H1 (cell line): ENCODE data around the gene ZNF808. TPM values are rescaled to one million over a fixed set of nuclear protein-coding genes. Genes with fewer than 3 reads are reported as not detected.

Experiments used
- CTCF ChIA-PET: fragments of 300-600 bp; sonication (Branson Sonifier 250); formaldehyde crosslinking; loops from one replicate; lab custom pipeline; 2021; ENCODE audit not compliant: partially characterized antibody; lab: Charles Lee
- POLR2A ChIA-PET: fragments of 300-600 bp; sonication (Branson Sonifier 250); formaldehyde crosslinking; loops from one replicate; lab custom pipeline; 2021; ENCODE audit warnings: inconsistent platforms; ENCODE audit not compliant: partially characterized antibody; lab: Charles Lee
- DNase-seq, 2 experiments: peaks; one replicate each; pipeline versions ENCODE4 v3.0.0 to v3.0.0-alpha.2; 2010 to 2022; ENCODE audit warnings: low spot score in 2 of 2, low read depth in 1 of 2, mixed read lengths in 1 of 2
- FAIRE-seq: peaks from 2 replicates; lab custom pipeline; 2011; peaks lifted over from hg19 to GRCh38; lab: Jason Lieb, UNC
- H2AFZ ChIP-seq: 2 replicates; pipeline ENCODE4 v1.8.1; 2012; ENCODE audit warnings: low read length, inconsistent platforms
- H2AK5ac ChIP-seq: 2 replicates; pipeline ENCODE4 v1.6.1; 2013; ENCODE audit warnings: low read depth, low read length
- H2BK120ac ChIP-seq: replicated peaks from 2 replicates; pipeline ENCODE3; 2013; ENCODE audit warnings: low read depth, low read length, inconsistent platforms
- H2BK12ac ChIP-seq: 2 replicates; pipeline ENCODE4 v1.6.1; 2013; ENCODE audit warnings: low read depth, low read length
- H2BK15ac ChIP-seq: 2 replicates; pipeline ENCODE4 v1.6.1; 2013; ENCODE audit warnings: low read length
- H2BK20ac ChIP-seq: 2 replicates; pipeline ENCODE4 v1.6.1; 2013; ENCODE audit warnings: low read length
- H2BK5ac ChIP-seq: 2 replicates; pipeline ENCODE4 v1.6.1; 2013; ENCODE audit warnings: low read depth, low read length
- H3K14ac ChIP-seq: 2 replicates; pipeline ENCODE4 v1.6.1; 2013; ENCODE audit warnings: inconsistent platforms; ENCODE audit not compliant: insufficient read length
- H3K18ac ChIP-seq: 2 replicates; pipeline ENCODE4 v1.6.1; 2013; ENCODE audit warnings: low read length; ENCODE audit errors: extremely low read depth
- H3K23ac ChIP-seq: 2 replicates; pipeline ENCODE4 v1.6.1; 2013; ENCODE audit warnings: inconsistent platforms; ENCODE audit not compliant: insufficient read length
- H3K23me2 ChIP-seq: 2 replicates; pipeline ENCODE4 v1.6.1; 2013; ENCODE audit warnings: low read depth, low read length
- H3K27ac ChIP-seq: 2 replicates; pipeline ENCODE4 v1.6.1; 2011; ENCODE audit warnings: low read depth, low read length, inconsistent platforms
- H3K27me3 ChIP-seq, 4 experiments: replicated peaks in 1 of 4; 1 replicate in 1 of 4; 2 replicates in 3 of 4; pipeline versions ENCODE4 v1.6.1 to v1.8.1; 2011 to 2013; ENCODE audit warnings: low read length in 3 of 4, mild to moderate bottlenecking in 3 of 4, inconsistent platforms in 2 of 4, mixed read lengths in 2 of 4, moderate library complexity in 1 of 4; ENCODE audit not compliant: control insufficient read depth in 3 of 4, insufficient read depth in 3 of 4; ENCODE audit errors: extremely low read depth in 1 of 4
- H3K36me3 ChIP-seq, 4 experiments: 2 replicates each; pipeline versions ENCODE4 v1.6.1 to v1.8.1; 2011 to 2013; ENCODE audit warnings: mild to moderate bottlenecking in 4 of 4, low read length in 3 of 4, moderate library complexity in 2 of 4, control low read depth in 1 of 4, inconsistent platforms in 1 of 4; ENCODE audit not compliant: insufficient read depth in 4 of 4, control insufficient read depth in 2 of 4
- H3K4ac ChIP-seq: replicated peaks from 2 replicates; pipeline ENCODE3; 2013; ENCODE audit warnings: low read length, low read depth, mixed read lengths, inconsistent platforms; ENCODE audit not compliant: insufficient read length
- H3K4me1 ChIP-seq, 4 experiments: replicated peaks in 1 of 4; 1 replicate in 1 of 4; 2 replicates in 3 of 4; pipeline versions ENCODE4 v1.6.1 to v1.8.1; 2011 to 2013; ENCODE audit warnings: low read length in 3 of 4, inconsistent platforms in 2 of 4, mixed read lengths in 1 of 4; ENCODE audit not compliant: insufficient read depth in 4 of 4, control insufficient read depth in 3 of 4
- H3K4me2 ChIP-seq, 2 experiments: 2 replicates each; pipeline versions ENCODE4 v1.6.1 to v1.8.1; 2011 to 2013; ENCODE audit warnings: low read depth in 2 of 2, low read length in 2 of 2, control low read depth in 1 of 2, inconsistent platforms in 1 of 2, mild to moderate bottlenecking in 1 of 2; ENCODE audit not compliant: insufficient read depth in 1 of 2
- H3K4me3 ChIP-seq, 4 experiments: fragments of 200-600, 300-600 bp in 1 of 4; sonication (generic), shearing (Covaris generic), sonication (Bioruptor Twin) in 1 of 4; 2 replicates each; pipeline versions ENCODE4 v1.5.1 to v1.8.1; 2011 to 2016; ENCODE audit warnings: low read length in 4 of 4, low read depth in 3 of 4, control low read depth in 2 of 4, inconsistent platforms in 2 of 4, mild to moderate bottlenecking in 2 of 4, mixed read lengths in 1 of 4, moderate library complexity in 1 of 4; ENCODE audit not compliant: insufficient read depth in 2 of 4; ENCODE audit errors: extremely low read depth in 1 of 4
- H3K56ac ChIP-seq: replicated peaks from 2 replicates; pipeline ENCODE3; 2013; ENCODE audit warnings: low read depth, mild to moderate bottlenecking, mixed read lengths, low read length, inconsistent platforms; ENCODE audit not compliant: insufficient read length
- H3K79me1 ChIP-seq: 2 replicates; pipeline ENCODE4 v1.6.1; 2013; ENCODE audit warnings: low read depth, low read length, control low read depth
- H3K79me2 ChIP-seq, 2 experiments: 2 replicates each; pipeline versions ENCODE4 v1.6.1 to v1.8.1; 2012 to 2013; ENCODE audit warnings: low read length in 2 of 2, mild to moderate bottlenecking in 2 of 2, inconsistent platforms in 1 of 2; ENCODE audit not compliant: insufficient read depth in 2 of 2, control insufficient read depth in 1 of 2
- H3K9ac ChIP-seq, 4 experiments: replicated peaks in 1 of 4; 1 replicate in 1 of 4; 2 replicates in 3 of 4; pipeline versions ENCODE4 v1.6.1 to v1.8.1; 2011 to 2013; ENCODE audit warnings: low read depth in 3 of 4, low read length in 3 of 4, control low read depth in 2 of 4, mild to moderate bottlenecking in 2 of 4, moderate library complexity in 2 of 4, inconsistent platforms in 1 of 4; ENCODE audit errors: extremely low read depth in 1 of 4
- H3K9me3 ChIP-seq, 2 experiments: 2 replicates each; pipeline versions ENCODE4 v1.6.1 to v1.8.1; 2012 to 2013; ENCODE audit warnings: mild to moderate bottlenecking in 2 of 2, moderate library complexity in 2 of 2, control low read depth in 1 of 2, inconsistent platforms in 1 of 2, low read depth in 1 of 2, low read length in 1 of 2, mixed read lengths in 1 of 2; ENCODE audit not compliant: insufficient read depth in 2 of 2
- H4K20me1 ChIP-seq, 2 experiments: replicated peaks in 1 of 2; 2 replicates each; pipeline versions ENCODE3 to v1.8.1; 2011 to 2013; ENCODE audit warnings: inconsistent platforms in 2 of 2, low read length in 2 of 2, mild to moderate bottlenecking in 1 of 2; ENCODE audit not compliant: insufficient read depth in 2 of 2, control insufficient read depth in 1 of 2
- H4K5ac ChIP-seq: 2 replicates; pipeline ENCODE4 v1.6.1; 2013; ENCODE audit warnings: low read length, low read depth, mixed read lengths, inconsistent platforms; ENCODE audit not compliant: insufficient read length
- H4K8ac ChIP-seq: 2 replicates; pipeline ENCODE4 v1.8.0; 2013; ENCODE audit warnings: mild to moderate bottlenecking, moderate library complexity, low read length, inconsistent platforms; ENCODE audit not compliant: insufficient read depth; ENCODE audit errors: extremely low read depth
- H4K91ac ChIP-seq: replicated peaks from 2 replicates; pipeline ENCODE3; 2013; ENCODE audit warnings: low read length, mixed read lengths, inconsistent platforms; ENCODE audit not compliant: insufficient read length
- BACH1 ChIP-seq: IDR thresholded peaks from 2 replicates; pipeline ENCODE4 v1.6.1; 2012; ENCODE audit warnings: low read length, improper control_type of control experiment
- KDM1A ChIP-seq: fragments of 200-600, 300-600 bp; sonication (generic); IDR thresholded peaks from 2 replicates; pipeline ENCODE4 v1.7.1; 2016; ENCODE audit warnings: mild to moderate bottlenecking, low read length, borderline replicate concordance
- MAX ChIP-seq: IDR thresholded peaks from 2 replicates; pipeline ENCODE4 v1.6.1; 2012; ENCODE audit warnings: inconsistent platforms
- POU5F1 ChIP-seq: IDR thresholded peaks from 2 replicates; pipeline ENCODE4 v1.6.1; 2011; ENCODE audit warnings: low read depth, mild to moderate bottlenecking, low read length, moderate library complexity
- SAP30 ChIP-seq: fragments of 300-600 bp; sonication (generic); IDR thresholded peaks from 2 replicates; pipeline ENCODE4 v1.7.1; 2012; ENCODE audit warnings: low read length, moderate library complexity, mild to moderate bottlenecking, inconsistent platforms; ENCODE audit not compliant: insufficient read depth, insufficient replicate concordance
- SIRT6 ChIP-seq: IDR thresholded peaks from one replicate; pipeline ENCODE4 v1.7.1; 2012; ENCODE audit warnings: low read length, inconsistent platforms
- TCF12 ChIP-seq: IDR thresholded peaks from 2 replicates; pipeline ENCODE4 v1.6.1; 2011; ENCODE audit warnings: low read depth, mild to moderate bottlenecking, low read length
- YY1 ChIP-seq: IDR thresholded peaks from 2 replicates; pipeline ENCODE4 v1.6.1; 2011; ENCODE audit warnings: low read depth, mild to moderate bottlenecking, low read length
- WGBS, 2 experiments: shearing (Covaris generic) in 1 of 2; methylation state at CpG; one replicate each; pipeline versions ENCODE4 v1.1.6 to v1.1.7; 2013 to 2015; ENCODE audit warnings: low lambda C conversion rate in 2 of 2, mixed read lengths in 2 of 2, inconsistent platforms in 1 of 2, low coverage in 1 of 2, missing lambda C conversion rate in 1 of 2; ENCODE audit not compliant: insufficient replicate concordance in 2 of 2, insufficient coverage in 1 of 2, insufficient read length in 1 of 2; ENCODE audit errors: extremely low coverage in 1 of 2, missing lambda C conversion rate in 1 of 2; 5-methylcytosine and 5-hydroxymethylcytosine counted together
- polyA plus RNA-seq, 7 experiments: library from polyadenylated mRNA; depleted of rRNA in 3 of 7; stranded (reverse) in 5 of 7; unstranded in 2 of 7; fragments of >200 nt in 5 of 7; fragments of 200-250 nt in 2 of 7; gene quantifications; 1 replicate in 5 of 7; 2 replicates in 1 of 7; 4 replicates in 1 of 7; pipeline versions ENCODE4 v1.2.1 to v1.2.3, GENCODE V29; 2011 to 2013; ENCODE audit warnings: missing spikeins in 2 of 7, mixed read lengths in 2 of 7
- total RNA-seq: library from RNA; stranded (reverse); fragmentation: NEBNext Ultra II Directional; extraction: Animal tissue kit (Norgen Biotek cat#: 25700); gene quantifications from 2 replicates; pipeline ENCODE4 v1.2.1, GENCODE V29; 2021
- TF ChIP-seq, protein P1 (sequence below): IDR thresholded peaks from 2 replicates; pipeline ENCODE4 v1.6.1; 2011; ENCODE audit warnings: low read length, improper control_type of control experiment

ZNF808 gene
- total and polyA plus RNA-seq, 2 of the 8 experiments (the other 6 are each of a cell fraction or from before 2014, with no cell fraction given): 3.9 to 25.9 TPM

DNA sequence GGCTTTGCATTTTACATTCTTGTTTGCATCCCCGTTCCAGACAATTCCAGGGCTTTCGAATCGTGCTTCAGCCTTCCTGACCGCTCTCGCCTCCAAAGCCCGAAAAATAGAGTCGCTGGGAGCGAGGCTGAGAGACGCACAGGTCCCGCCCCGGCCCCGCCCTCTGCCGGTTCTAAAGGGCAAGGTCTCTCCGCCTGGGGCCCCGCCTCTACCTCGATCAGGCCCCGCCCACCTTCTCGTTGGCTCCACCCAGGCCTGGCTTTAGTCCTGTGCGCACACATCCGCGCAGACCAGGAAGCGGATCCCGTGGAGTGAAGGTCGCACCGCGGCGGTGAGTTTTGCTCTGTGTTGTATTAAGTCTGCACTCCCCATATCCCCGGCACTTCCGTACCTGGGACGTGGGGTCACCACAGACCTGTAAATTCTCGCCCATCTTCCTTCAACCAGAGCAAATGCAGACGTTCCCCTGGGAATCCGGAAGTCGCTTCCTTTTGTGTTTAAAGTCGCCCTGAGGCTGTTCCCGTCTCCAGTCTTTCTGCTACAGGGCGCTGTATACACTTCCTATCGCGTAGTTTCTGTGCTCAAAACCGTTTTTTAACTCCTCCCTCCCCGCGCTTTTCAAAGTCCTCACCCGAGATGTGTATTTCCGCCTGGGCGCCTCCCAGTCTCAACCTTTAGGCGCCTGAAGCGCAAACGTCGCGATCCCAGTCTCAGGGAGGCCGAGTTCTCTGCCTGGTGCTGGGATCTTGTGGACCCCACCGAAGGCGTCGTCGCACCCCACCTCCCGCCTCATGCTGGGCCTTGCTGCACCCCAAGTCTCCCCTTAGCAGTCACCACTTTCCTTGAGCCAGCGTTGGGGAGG is 42.8 kb downstream of the ZNF808 start, which contains the start of gene ZNF701:
ZNF701 (plus strand) TSS at position 288 of the 862 bp plus-strand sequence. CDS start 3,861 bp downstream, outside the sequence.
- H3K79me2 ChIP-seq: 0 out of 4 replicates have a peak, but pooled peaks cover 0 to 5% of the 10 kb centered on the region in 2 experiments
- no peak within 1 kb of the TSS for H3K4ac ChIP-seq
- no peaks in the 10 kb centered on the region for H3K9me3 ChIP-seq
- POLR2A ChIA-PET: interaction anchor here (0.6 to 0.7 kb wide), 2 partner anchors 33 to 178 kb away, joined by 3 read pairs; no protein-coding TSS in a partner anchor
- H4K20me1 ChIP-seq: peaks cover 2 to 5% of the 10 kb centered on the region in 2 experiments
- H3K36me3 ChIP-seq: peaks cover 2 to 7% (median 6%) of the 10 kb centered on the region in 4 experiments; a peak in 4 of 8 replicates
- FAIRE-seq: no peak
- H3K27me3 ChIP-seq: no peaks in the 10 kb centered on the region
- H3K27ac ChIP-seq: peak within 1 kb of the TSS; percentile 80; the same call in 1 of the 2 replicates
- peak within 1 kb of the TSS; percentile 74 to 91 for H3K4me2 ChIP-seq
- no peak within 1 kb of the TSS for H3K56ac ChIP-seq
- peak within 1 kb of the TSS; percentile 97; the same call in 1 of the 2 replicates for H2AFZ ChIP-seq
- no peak within 1 kb of the TSS for H2BK120ac ChIP-seq
- H2AK5ac ChIP-seq: 0 out of 2 replicates have a peak within 1 kb of the TSS, but pooled peaks have one; percentile 67
- peak; percentile 79 to 99 for DNase-seq
- no peak within 1 kb of the TSS for H4K91ac ChIP-seq
- H2BK5ac ChIP-seq: peak within 1 kb of the TSS; percentile 62
- peak within 1 kb of the TSS; percentile 34; the same call in 1 of the 2 replicates for H3K18ac ChIP-seq
- no peak within 1 kb of the TSS for H2BK20ac ChIP-seq
- peak within 1 kb of the TSS; percentile 54 for H4K5ac ChIP-seq
- peaks cover 4% of the 10 kb centered on the region for H3K79me1 ChIP-seq
- H3K14ac ChIP-seq: no peak within 1 kb of the TSS
- no peak within 1 kb of the TSS for H2BK15ac ChIP-seq
- 1% methylated on average over 41 of the region's 57 CpGs; no CpG with 5 or more reads in 1 of the 2 experiments for WGBS, 2 experiments
- no peak within 1 kb of the TSS for H2BK12ac ChIP-seq
- H3K9ac ChIP-seq: peak within 1 kb of the TSS; percentile 77 to 93 (median 88)
- peak within 1 kb of the TSS; percentile 90 to 96 (median 95) for H3K4me3 ChIP-seq
- peaks cover 0 to 6% (median 6%) of the 10 kb centered on the region in 4 experiments; a peak in 5 of 7 replicates for H3K4me1 ChIP-seq
- H4K8ac ChIP-seq: peak within 1 kb of the TSS; percentile 97
- H3K23me2 ChIP-seq: peaks cover 3% of the 10 kb centered on the region; the same call in 1 of the 2 replicates
- CTCF ChIA-PET: interaction anchor here (1.1 to 1.2 kb wide), 2 partner anchors 11 to 42 kb away, joined by 3 to 5 read pairs; no protein-coding TSS in a partner anchor
- no peak within 1 kb of the TSS for H3K23ac ChIP-seq
- TF ChIP-seq SAP30 (peak; percentile 65), BACH1 (no peak), SIRT6 (no peak), KDM1A (no peak), YY1 (no peak), MAX (no peak), POU5F1 (no peak), TCF12 (no peak)
- TF ChIP-seq, protein P1, sequence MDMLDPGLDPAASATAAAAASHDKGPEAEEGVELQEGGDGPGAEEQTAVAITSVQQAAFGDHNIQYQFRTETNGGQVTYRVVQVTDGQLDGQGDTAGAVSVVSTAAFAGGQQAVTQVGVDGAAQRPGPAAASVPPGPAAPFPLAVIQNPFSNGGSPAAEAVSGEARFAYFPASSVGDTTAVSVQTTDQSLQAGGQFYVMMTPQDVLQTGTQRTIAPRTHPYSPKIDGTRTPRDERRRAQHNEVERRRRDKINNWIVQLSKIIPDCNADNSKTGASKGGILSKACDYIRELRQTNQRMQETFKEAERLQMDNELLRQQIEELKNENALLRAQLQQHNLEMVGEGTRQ: no peak
